ENCODE results near the gene DUSP6.

GRCh38 chr12:89401433-89402058, 49.2 kb upstream of the DUSP6 start:
- no peak for TF ChIP-seq POLR2A (IDR thresholded peaks at IDR 0.05)
- no peak for TF ChIP-seq CTCF (IDR thresholded peaks at IDR 0.05)
- no peak for TF ChIP-seq EP300 (IDR thresholded peaks at IDR 0.05; ENCODE audit: low read depth)

Data from transverse colon (tissue), 3 donors.